H1 (cell line): Measurements from ENCODE around the gene KCNQ1. TPM values are rescaled to one million over a fixed set of nuclear protein-coding genes. Genes with fewer than 3 reads are reported as not detected.

Experiments
- EGR1 ChIP-seq: IDR thresholded peaks from 2 replicates; pipeline ENCODE4 v1.6.1; 2011; ENCODE audit warnings: low read depth, low read length, borderline replicate concordance
- KDM4A ChIP-seq: IDR thresholded peaks from one replicate; pipeline ENCODE4 v1.7.1; 2012; ENCODE audit warnings: low read depth, mild to moderate bottlenecking, moderate library complexity, low read length, inconsistent platforms; ENCODE audit not compliant: severe bottlenecking
- PHF8 ChIP-seq: fragments of 200-600 bp; sonication (generic); conservative IDR thresholded peaks from 2 replicates; pipeline ENCODE4 v1.7.1; 2012; ENCODE audit warnings: low read depth, mild to moderate bottlenecking, inconsistent platforms, low read length, moderate library complexity
- RAD21 ChIP-seq, 2 experiments: IDR thresholded peaks in 1 of 2; conservative IDR thresholded peaks in 1 of 2; 2 replicates each; pipeline ENCODE4 v1.6.1; 2011; ENCODE audit warnings: low read depth in 2 of 2, low read length in 2 of 2, improper control_type of control experiment in 1 of 2, inconsistent platforms in 1 of 2, mild to moderate bottlenecking in 1 of 2, moderate library complexity in 1 of 2
- SIRT6 ChIP-seq: IDR thresholded peaks from one replicate; pipeline ENCODE4 v1.7.1; 2012; ENCODE audit warnings: low read length, inconsistent platforms
- SIX5 ChIP-seq: IDR thresholded peaks from 2 replicates; pipeline ENCODE4 v1.6.1; 2011; ENCODE audit warnings: mild to moderate bottlenecking, low read depth, low read length
- SRF ChIP-seq: IDR thresholded peaks from 2 replicates; pipeline ENCODE4 v1.6.1; 2011; ENCODE audit warnings: mild to moderate bottlenecking, low read depth, low read length, moderate library complexity
- polyA plus RNA-seq, 7 experiments: library from polyadenylated mRNA; depleted of rRNA in 3 of 7; stranded (reverse) in 5 of 7; unstranded in 2 of 7; fragments of >200 nt in 5 of 7; fragments of 200-250 nt in 2 of 7; gene quantifications; 1 replicate in 5 of 7; 2 replicates in 1 of 7; 4 replicates in 1 of 7; pipeline versions ENCODE4 v1.2.1 to v1.2.3, GENCODE V29; 2011 to 2013; ENCODE audit warnings: missing spikeins in 2 of 7, mixed read lengths in 2 of 7
- total RNA-seq: library from RNA; stranded (reverse); fragmentation: NEBNext Ultra II Directional; extraction: Animal tissue kit (Norgen Biotek cat#: 25700); gene quantifications from 2 replicates; pipeline ENCODE4 v1.2.1, GENCODE V29; 2021
- TF ChIP-seq, protein P1 (sequence below): IDR thresholded peaks from 2 replicates; pipeline ENCODE4 v1.6.1; 2011; ENCODE audit warnings: low read depth, mild to moderate bottlenecking, low read length; ENCODE audit not compliant: insufficient read depth

The KCNQ1 gene
- total and polyA plus RNA-seq, 2 of the 8 experiments (the other 6 are each of a cell fraction or from before 2014, with no cell fraction given) = 1.9 to 2.0 TPM

DNA sequence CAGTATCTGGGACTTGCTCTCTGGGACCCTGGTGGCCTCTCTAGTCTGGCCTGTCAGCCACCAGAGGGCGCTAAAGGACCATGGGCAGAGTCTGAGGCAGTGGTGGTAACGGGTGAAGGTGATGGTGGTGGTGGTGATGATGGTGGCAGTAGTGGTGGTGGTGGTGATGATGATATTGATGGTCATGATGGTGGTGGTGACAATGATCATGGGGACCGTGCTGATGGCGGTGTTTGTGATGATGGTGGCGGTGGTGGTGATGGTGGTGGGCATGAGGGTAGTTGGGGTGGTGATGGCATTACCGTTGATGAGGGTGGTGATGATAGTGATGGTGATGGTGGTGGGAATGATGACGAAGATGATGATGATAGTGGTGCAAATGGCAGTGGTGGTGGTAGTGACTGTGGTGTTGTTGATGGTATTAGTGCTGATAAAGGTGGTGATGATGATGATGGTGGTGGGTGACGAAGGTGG is 16.4 kb upstream of the KCNQ1 start (continued):
- TF ChIP-seq RAD21 (IDR thresholded peaks at IDR 0.05 in 1 of 2, conservative IDR thresholded peaks at IDR 0.05 in 1 of 2; ENCODE audit: low read depth in 2 of 2, low read length in 2 of 2) (peak; percentile 99), PHF8 (no peak), SIRT6 (no peak), KDM4A (no peak), SRF (no peak), EGR1 (no peak), SIX5 (no peak)
- TF ChIP-seq, protein P1, sequence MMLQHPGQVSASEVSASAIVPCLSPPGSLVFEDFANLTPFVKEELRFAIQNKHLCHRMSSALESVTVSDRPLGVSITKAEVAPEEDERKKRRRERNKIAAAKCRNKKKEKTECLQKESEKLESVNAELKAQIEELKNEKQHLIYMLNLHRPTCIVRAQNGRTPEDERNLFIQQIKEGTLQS = no peak
